ENCODE measurements around the gene CACNA1G.

The CACNA1G gene

DNA sequence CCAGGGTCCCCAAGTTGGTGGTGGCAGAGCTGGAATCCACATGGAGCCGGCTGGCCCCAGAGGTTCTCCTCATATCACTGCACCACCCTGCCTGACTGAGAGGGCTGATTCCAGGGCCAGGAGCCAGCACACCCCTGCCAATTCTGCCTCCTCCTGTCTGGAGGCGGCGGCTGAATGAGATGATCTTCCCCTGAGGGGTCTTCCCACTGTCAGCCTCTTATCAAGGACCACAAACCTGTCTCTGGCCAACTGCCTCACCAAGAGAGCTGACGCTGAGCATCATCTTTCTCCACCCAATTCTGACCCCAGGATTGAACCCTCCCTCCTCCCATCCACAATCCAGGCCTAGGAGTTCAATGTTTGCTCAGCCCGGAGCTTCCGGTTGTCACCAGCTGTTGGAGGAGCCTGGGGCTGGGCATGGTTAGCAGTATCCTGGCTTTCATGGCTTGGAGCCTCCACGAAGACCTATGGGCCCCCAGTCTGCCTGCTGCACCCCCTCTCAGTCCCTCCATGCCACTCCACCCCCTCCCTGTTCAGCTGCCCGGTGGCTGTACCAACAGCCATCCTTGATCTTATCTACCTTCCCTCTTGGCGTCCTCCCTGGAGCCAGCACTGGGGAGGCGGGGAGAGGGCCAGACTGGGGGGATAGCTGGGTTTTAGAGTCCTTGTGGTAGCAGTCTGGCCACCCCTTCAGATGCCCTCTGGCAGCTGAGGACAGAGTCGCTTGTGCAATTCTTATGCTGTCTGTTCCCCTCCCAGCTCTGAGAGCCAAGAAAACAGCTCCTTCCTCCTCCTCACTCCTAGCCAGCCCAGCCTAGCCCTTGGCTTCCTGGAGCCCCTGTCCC is 99.7 kb downstream of the CACNA1G start:
- Mint-ChIP-seq H3K27ac (peak overlapping the region; percentile 84), H3K4me3 (no peak overlapping the region), H3K4me1 (peaks cover 13 to 15% of the 10 kb centered on the region in 2 donors), H3K9me3 (no peaks in the 10 kb centered on the region), H3K27me3 (peaks cover 50 to 53% of the 10 kb centered on the region in 2 donors), H3K36me3 (no peaks in the 10 kb centered on the region)
- no peak for DNase-seq
- no peak for ATAC-seq (replicated peaks)

DNA sequence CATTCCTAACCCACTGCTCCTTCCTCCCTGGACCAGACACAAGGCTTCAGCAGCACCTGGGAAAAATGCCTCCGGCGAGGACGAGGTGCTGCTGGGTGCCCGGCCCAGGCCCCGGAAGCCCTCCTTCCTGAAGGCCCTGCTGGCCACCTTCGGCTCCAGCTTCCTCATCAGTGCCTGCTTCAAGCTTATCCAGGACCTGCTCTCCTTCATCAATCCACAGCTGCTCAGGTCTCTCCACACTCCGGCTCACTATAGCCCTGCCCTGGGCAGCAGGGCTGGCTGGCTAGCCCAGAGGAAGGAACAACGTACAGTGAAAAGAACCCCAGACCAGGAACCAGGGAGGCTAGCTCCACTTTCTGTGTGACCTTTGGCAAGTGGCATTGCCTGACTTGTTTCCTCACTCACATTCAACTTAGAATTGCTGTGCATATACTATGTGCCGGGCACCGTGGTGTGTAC is 100.4 kb downstream of the CACNA1G start:
- Mint-ChIP-seq H3K36me3 (no peaks in the 10 kb centered on the region), H3K9me3 (no peaks in the 10 kb centered on the region), H3K4me3 (no peak overlapping the region), H3K4me1 (peaks cover 13 to 15% of the 10 kb centered on the region in 2 donors), H3K27ac (peak overlapping the region; percentile 70), H3K27me3 (peaks cover 50% of the 10 kb centered on the region in 2 donors)
- no peak for DNase-seq
- ATAC-seq (replicated peaks) = no peak

DNA sequence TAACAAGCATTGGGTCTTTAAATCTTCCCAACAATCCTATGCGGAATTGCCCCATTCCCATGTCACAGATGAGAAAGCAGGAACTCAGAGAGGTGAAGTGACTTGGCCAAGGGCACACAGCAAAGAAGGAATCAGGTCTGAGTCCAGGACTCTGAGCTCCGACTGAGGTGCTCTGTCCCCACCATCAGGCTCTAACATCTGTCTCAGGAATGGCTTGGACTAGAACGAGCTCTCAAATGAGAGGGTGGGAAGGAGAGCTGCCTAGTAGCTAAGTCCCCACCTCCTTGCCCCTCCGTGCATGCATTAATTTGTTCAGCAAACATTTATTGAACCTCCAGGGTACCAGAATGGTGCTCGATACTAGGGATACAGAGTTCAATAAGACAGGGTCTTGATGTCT is 100.8 kb downstream of the CACNA1G start:
- ATAC-seq (replicated peaks) (no peak), DNase-seq (no peak)
- H3K9me3 Mint-ChIP-seq = no peaks in the 10 kb centered on the region
- no peak overlapping the region for H3K4me3 Mint-ChIP-seq
- peak overlapping the region; percentile 91 for H3K27ac Mint-ChIP-seq
- peaks cover 13 to 15% of the 10 kb centered on the region in 2 donors for H3K4me1 Mint-ChIP-seq
- H3K36me3 Mint-ChIP-seq = no peaks in the 10 kb centered on the region
- H3K27me3 Mint-ChIP-seq = peaks cover 49 to 53% of the 10 kb centered on the region in 2 donors

DNA sequence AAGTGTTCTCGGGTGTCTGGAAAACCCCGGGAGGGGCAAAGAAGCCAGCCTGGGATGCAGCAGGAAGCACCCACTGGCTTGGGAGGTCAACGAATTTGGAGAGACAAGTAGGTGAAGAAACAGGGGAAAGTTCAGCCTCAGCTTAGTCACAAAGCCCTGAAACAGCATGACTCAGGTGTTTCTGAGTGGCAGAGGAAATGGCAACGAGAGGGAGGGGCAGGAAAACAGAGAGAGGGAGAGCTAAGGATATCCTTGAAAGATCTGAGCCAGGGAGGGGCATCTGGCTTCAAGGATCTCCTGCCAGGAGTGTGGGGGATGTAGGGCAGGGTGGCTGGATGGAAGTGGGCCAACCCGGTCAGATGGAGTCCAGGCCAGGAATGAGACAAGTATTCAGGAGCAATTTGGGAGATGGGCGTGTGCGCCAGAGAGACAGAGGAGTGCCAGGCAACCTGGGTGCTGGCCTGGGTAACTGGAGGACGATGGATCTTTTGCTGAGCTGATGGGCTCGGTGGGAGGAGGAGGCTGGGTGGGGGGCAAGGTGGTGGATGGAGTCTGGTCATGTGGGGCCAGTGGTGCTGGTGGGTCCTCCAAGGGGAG is 101.4 kb downstream of the CACNA1G start:
- H3K4me1 Mint-ChIP-seq = peaks cover 13 to 15% of the 10 kb centered on the region in 2 donors
- peak; percentile 25 to 61 for ATAC-seq (replicated peaks)
- peak overlapping the region in 1 of 2 donors; percentile 42 for H3K4me3 Mint-ChIP-seq
- peak overlapping the region; percentile 91 for H3K27ac Mint-ChIP-seq
- no peaks in the 10 kb centered on the region for H3K9me3 Mint-ChIP-seq
- peaks cover 43 to 49% of the 10 kb centered on the region in 2 donors for H3K27me3 Mint-ChIP-seq
- no peak for DNase-seq
- no peaks in the 10 kb centered on the region for H3K36me3 Mint-ChIP-seq

- DNase-seq (no peak), ATAC-seq (replicated peaks) (no peak)
- Mint-ChIP-seq H3K27me3 (peaks cover 35 to 40% of the 10 kb centered on the region in 2 donors), H3K27ac (peak overlapping the region; percentile 43), H3K36me3 (no peaks in the 10 kb centered on the region), H3K9me3 (no peaks in the 10 kb centered on the region), H3K4me3 (no peak overlapping the region), H3K4me1 (peaks cover 13 to 15% of the 10 kb centered on the region in 2 donors)
Observed at GRCh38 chr17:50662632-50663225, 102.2 kb downstream of the CACNA1G start.

DNA sequence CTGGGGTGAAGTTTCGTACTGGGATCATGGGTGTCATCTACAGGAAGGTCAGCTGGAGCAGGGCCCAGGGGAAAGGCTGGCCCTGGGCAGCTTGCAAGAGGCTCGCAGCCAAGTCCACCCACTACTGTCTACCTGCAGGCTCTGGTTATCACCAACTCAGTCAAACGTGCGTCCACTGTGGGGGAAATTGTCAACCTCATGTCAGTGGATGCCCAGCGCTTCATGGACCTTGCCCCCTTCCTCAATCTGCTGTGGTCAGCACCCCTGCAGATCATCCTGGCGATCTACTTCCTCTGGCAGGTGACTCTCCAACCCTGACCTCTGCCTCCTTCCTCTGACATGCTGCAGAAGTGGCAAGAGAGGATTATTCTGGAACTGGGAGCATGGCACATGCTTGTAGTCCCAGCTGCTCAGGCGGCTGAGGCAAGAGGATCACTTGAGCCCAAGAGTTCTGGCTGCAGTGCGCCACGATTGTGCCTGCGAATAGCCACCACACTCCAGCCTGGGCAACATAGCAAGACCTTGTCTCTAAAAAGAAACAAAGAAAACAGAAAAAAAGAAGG is 103.4 kb downstream of the CACNA1G start:
- peaks cover 13 to 15% of the 10 kb centered on the region in 2 donors for H3K4me1 Mint-ChIP-seq
- no peaks in the 10 kb centered on the region for H3K9me3 Mint-ChIP-seq
- no peak overlapping the region for H3K4me3 Mint-ChIP-seq
- H3K36me3 Mint-ChIP-seq = no peaks in the 10 kb centered on the region
- DNase-seq (no peak), ATAC-seq (replicated peaks) (no peak)
- peaks cover 23 to 32% of the 10 kb centered on the region in 2 donors for H3K27me3 Mint-ChIP-seq
- no peak overlapping the region for H3K27ac Mint-ChIP-seq

- no peak for ATAC-seq (replicated peaks)
- Mint-ChIP-seq H3K9me3 (no peaks in the 10 kb centered on the region), H3K27ac (peak overlapping the region; percentile 77), H3K4me3 (no peak overlapping the region), H3K36me3 (no peaks in the 10 kb centered on the region), H3K27me3 (peaks cover 23 to 32% of the 10 kb centered on the region in 2 donors), H3K4me1 (peaks cover 13 to 15% of the 10 kb centered on the region in 2 donors)
- no peak for DNase-seq
Observed at GRCh38 chr17:50664788-50665458, 104.4 kb downstream of the CACNA1G start.

DNA sequence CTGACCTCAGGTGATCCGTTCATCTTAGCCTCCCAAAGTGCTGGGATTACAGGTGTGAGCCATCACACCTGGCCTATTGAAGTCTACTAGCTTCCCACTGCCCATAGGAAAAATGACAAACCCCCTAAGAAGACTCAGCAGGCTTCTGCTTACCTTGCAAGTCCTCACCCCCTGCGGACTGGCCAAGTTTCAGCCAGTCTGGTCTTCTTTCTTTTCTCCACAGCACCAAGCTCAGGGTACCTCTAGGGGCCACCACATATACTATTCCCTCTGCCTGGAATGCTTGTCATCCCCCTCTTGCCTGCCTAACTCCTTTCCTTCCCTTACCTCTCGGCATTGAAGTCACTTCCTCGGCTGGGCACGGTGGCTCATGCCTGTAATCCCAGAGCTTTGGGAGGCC is 105.3 kb downstream of the CACNA1G start:
- ATAC-seq (replicated peaks) = no peak
- H3K36me3 Mint-ChIP-seq = no peaks in the 10 kb centered on the region
- no peak overlapping the region for H3K4me3 Mint-ChIP-seq
- H3K27me3 Mint-ChIP-seq = peaks cover 16 to 25% of the 10 kb centered on the region in 2 donors
- peaks cover 13% of the 10 kb centered on the region in 2 donors for H3K4me1 Mint-ChIP-seq
- no peak for DNase-seq
- no peaks in the 10 kb centered on the region for H3K9me3 Mint-ChIP-seq
- H3K27ac Mint-ChIP-seq = no peak overlapping the region

DNA sequence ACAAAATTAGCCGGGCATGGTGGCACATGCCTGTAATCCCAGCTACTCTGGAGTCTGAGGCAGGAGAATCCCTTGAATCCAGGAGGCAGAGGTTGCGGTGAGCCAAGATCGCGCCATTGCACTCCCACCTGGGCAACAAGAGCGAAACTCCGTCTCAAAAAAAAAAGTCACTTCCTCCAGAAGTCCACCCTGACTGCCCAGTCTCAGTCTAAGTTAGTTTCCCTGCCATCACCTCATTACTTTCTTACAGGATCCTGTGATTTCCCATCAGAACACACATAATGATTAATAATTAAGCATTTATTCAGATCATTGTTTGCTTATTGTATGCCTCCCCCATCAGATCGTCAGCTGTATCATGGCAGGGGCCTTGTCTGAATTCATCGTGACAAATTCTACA is 105.8 kb downstream of the CACNA1G start:
- ATAC-seq (replicated peaks) (no peak), DNase-seq (no peak)
- Mint-ChIP-seq H3K9me3 (no peaks in the 10 kb centered on the region), H3K27ac (no peak overlapping the region), H3K4me1 (peaks cover 9% of the 10 kb centered on the region in 2 donors), H3K4me3 (no peak overlapping the region), H3K27me3 (peaks cover 13 to 21% of the 10 kb centered on the region in 2 donors), H3K36me3 (no peaks in the 10 kb centered on the region)

DNA sequence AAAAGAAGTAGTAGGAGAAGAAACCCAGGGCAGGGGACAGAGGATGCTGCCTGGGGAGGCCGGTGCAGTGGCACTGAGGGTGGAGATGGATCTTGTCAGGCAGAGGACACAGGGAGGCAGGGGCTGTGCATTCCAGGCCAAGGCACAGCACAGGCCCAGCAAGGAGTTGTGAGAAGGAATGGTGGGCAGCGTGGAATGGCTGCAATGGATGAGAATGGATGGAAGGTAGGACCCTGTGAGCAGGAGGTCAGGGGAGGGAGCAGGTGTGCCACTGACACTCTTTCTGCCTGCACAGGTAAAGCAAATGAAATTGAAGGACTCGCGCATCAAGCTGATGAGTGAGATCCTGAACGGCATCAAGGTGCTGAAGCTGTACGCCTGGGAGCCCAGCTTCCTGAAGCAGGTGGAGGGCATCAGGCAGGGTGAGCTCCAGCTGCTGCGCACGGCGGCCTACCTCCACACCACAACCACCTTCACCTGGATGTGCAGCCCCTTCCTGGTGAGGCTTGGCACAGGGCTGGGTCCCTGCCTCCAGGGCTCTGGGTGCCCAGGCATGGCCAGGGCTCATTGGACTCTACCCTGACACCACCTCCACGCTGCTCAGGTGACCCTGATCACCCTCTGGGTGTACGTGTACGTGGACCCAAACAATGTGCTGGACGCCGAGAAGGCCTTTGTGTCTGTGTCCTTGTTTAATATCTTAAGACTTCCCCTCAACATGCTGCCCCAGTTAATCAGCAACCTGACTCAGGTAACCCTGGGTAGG is 106.9 kb downstream of the CACNA1G start:
- ATAC-seq (replicated peaks) = no peak
- no peaks in the 10 kb centered on the region for H3K4me1 Mint-ChIP-seq
- no peaks in the 10 kb centered on the region for H3K9me3 Mint-ChIP-seq
- H3K36me3 Mint-ChIP-seq = no peaks in the 10 kb centered on the region
- H3K27ac Mint-ChIP-seq = no peak overlapping the region
- H3K27me3 Mint-ChIP-seq = peaks cover 6 to 12% of the 10 kb centered on the region in 2 donors
- no peak overlapping the region for H3K4me3 Mint-ChIP-seq
- DNase-seq = no peak

- Mint-ChIP-seq H3K4me1 (no peaks in the 10 kb centered on the region), H3K4me3 (no peak overlapping the region), H3K9me3 (no peaks in the 10 kb centered on the region), H3K27ac (no peak overlapping the region), H3K27me3 (peaks cover 3 to 6% of the 10 kb centered on the region in 2 donors), H3K36me3 (no peaks in the 10 kb centered on the region)
- ATAC-seq (replicated peaks) = no peak
- DNase-seq = no peak
Observed at GRCh38 chr17:50668025-50668837, 107.7 kb downstream of the CACNA1G start.

- Mint-ChIP-seq H3K4me1 (no peaks in the 10 kb centered on the region), H3K36me3 (no peaks in the 10 kb centered on the region), H3K27me3 (peaks cover 0 to 4% of the 10 kb centered on the region in 2 donors), H3K9me3 (no peaks in the 10 kb centered on the region), H3K4me3 (no peak overlapping the region), H3K27ac (no peak overlapping the region)
- DNase-seq (no peak), ATAC-seq (replicated peaks) (no peak)
Observed at GRCh38 chr17:50668838-50669581, 108.5 kb downstream of the CACNA1G start.

All from stimulated activated naive B cell treated with anti-CD40 and anti-IgM and Interleukin-4, amounts not matched to agents 10 μg/mL and 1 μg/mL and 100 μg/mL, for 72 hours (primary cell).